C4-2B (cell line): Measurements from ENCODE around the gene JMJD6.
A peak's percentile ranks its signal among the peaks of the same experiment; 100 is the strongest.

ENCODE experiments used
- ZFX ChIP-seq: fragments of 450-650 bp; IDR thresholded peaks from 2 replicates; pipeline ENCODE4 v1.6.1; 2017
- TF ChIP-seq, protein P1 (sequence below): fragments of 450-650 bp; conservative IDR thresholded peaks from 2 replicates; pipeline ENCODE4 v1.5.1; 2017; ENCODE audit warnings: mild to moderate bottlenecking

DNA sequence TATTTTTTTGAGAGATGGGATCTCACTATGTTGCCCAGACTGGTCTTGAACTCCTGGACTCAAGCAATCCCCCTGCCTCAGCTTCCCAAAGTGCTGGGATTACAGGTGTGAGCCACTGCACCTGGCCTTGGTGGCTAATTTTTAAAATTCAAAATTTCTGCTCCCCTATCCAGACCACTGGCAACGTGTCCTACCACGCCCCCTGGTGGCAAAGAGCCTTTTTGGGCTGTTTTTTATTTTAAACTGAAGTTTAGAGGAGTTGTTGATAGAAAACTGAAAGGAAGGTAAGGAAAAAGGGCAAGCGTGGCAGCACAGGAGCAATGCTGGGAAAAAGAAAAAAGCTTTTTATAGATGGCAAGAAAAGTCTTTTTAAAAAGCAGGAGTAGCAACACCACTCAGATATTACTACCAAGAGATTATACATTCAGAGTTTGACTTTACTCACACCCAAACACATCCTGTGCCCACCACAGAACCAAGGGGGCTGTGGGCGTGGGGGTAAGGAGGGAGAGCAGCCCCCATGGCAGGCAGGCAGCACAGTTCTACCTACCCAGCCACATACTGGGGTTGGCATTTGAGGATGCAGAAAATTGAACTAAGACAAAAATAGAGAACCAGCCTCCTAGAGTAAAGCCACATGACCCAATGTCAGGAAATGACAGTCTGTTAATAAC lies 11.4 kb downstream of the JMJD6 start:
- TF ChIP-seq, protein P1, sequence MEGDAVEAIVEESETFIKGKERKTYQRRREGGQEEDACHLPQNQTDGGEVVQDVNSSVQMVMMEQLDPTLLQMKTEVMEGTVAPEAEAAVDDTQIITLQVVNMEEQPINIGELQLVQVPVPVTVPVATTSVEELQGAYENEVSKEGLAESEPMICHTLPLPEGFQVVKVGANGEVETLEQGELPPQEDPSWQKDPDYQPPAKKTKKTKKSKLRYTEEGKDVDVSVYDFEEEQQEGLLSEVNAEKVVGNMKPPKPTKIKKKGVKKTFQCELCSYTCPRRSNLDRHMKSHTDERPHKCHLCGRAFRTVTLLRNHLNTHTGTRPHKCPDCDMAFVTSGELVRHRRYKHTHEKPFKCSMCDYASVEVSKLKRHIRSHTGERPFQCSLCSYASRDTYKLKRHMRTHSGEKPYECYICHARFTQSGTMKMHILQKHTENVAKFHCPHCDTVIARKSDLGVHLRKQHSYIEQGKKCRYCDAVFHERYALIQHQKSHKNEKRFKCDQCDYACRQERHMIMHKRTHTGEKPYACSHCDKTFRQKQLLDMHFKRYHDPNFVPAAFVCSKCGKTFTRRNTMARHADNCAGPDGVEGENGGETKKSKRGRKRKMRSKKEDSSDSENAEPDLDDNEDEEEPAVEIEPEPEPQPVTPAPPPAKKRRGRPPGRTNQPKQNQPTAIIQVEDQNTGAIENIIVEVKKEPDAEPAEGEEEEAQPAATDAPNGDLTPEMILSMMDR, result peak; percentile 94
- TF ChIP-seq ZFX, result no peak
